Stimulated activated naive CD8-positive, alpha-beta T cell treated with anti-CD3 and anti-CD28 coated beads, Interleukin-15, Interleukin-2, amounts not matched to agents 100 ng/mL and 50 ng/mL, for 24 hours (primary cell): ENCODE results near the gene KRTAP6-2.

Experiments used
- H3K27ac Mint-ChIP-seq: one replicate; pipeline ENCODE4 v1.8.0; 2021; ENCODE audit warnings: mild to moderate bottlenecking, mixed read lengths
- H3K27me3 Mint-ChIP-seq: one replicate; pipeline ENCODE4 v1.8.0; 2021; ENCODE audit warnings: mixed read lengths
- H3K36me3 Mint-ChIP-seq: one replicate; pipeline ENCODE4 v1.8.0; 2021; ENCODE audit warnings: low read depth, mixed read lengths
- H3K4me1 Mint-ChIP-seq: one replicate; pipeline ENCODE4 v1.8.0; 2021; ENCODE audit warnings: low read depth, mixed read lengths
- H3K4me3 Mint-ChIP-seq: one replicate; pipeline ENCODE4 v1.8.0; 2021; ENCODE audit warnings: mild to moderate bottlenecking, mixed read lengths
- H3K9me3 Mint-ChIP-seq: one replicate; pipeline ENCODE4 v1.8.0; 2021; ENCODE audit warnings: mixed read lengths

Gene KRTAP6-2

GRCh38 chr21:30605968-30606367 is 7.3 kb upstream of the KRTAP6-2 start:
- no peak overlapping the region for H3K4me3 Mint-ChIP-seq
- H3K27me3 Mint-ChIP-seq, result no peaks in the 10 kb centered on the region
- no peaks in the 10 kb centered on the region for H3K36me3 Mint-ChIP-seq
- peaks cover 3% of the 10 kb centered on the region for H3K9me3 Mint-ChIP-seq
- H3K4me1 Mint-ChIP-seq, result no peaks in the 10 kb centered on the region
- no peak overlapping the region for H3K27ac Mint-ChIP-seq

- no peak within 1 kb of the TSS for H3K27ac Mint-ChIP-seq
- no peaks in the 10 kb centered on the region for H3K4me1 Mint-ChIP-seq
- no peaks in the 10 kb centered on the region for H3K36me3 Mint-ChIP-seq
- H3K4me3 Mint-ChIP-seq, result no peak within 1 kb of the TSS
- no peaks in the 10 kb centered on the region for H3K27me3 Mint-ChIP-seq
- no peaks in the 10 kb centered on the region for H3K9me3 Mint-ChIP-seq
Observed at GRCh38 chr21:30600787-30601186, 2.1 kb upstream of the KRTAP6-2 start, which contains the start of gene KRTAP22-1. KRTAP22-1 (plus strand) TSS chr21:30601087.

- H3K4me3 Mint-ChIP-seq, result no peak within 1 kb of the TSS
- no peaks in the 10 kb centered on the region for H3K4me1 Mint-ChIP-seq
- no peaks in the 10 kb centered on the region for H3K36me3 Mint-ChIP-seq
- no peaks in the 10 kb centered on the region for H3K9me3 Mint-ChIP-seq
- no peaks in the 10 kb centered on the region for H3K27me3 Mint-ChIP-seq
- H3K27ac Mint-ChIP-seq, result no peak within 1 kb of the TSS
Observed at GRCh38 chr21:30592140-30592539, 6.6 kb downstream of the KRTAP6-2 start, which contains the start of gene KRTAP6-3. KRTAP6-3 (plus strand) TSS chr21:30592440; CDS start chr21:30592446, 6 bp downstream.

- no peak within 1 kb of the TSS for H3K4me3 Mint-ChIP-seq
- H3K4me1 Mint-ChIP-seq, result no peaks in the 10 kb centered on the region
- no peak within 1 kb of the TSS for H3K27ac Mint-ChIP-seq
- no peaks in the 10 kb centered on the region for H3K9me3 Mint-ChIP-seq
- no peaks in the 10 kb centered on the region for H3K36me3 Mint-ChIP-seq
- no peaks in the 10 kb centered on the region for H3K27me3 Mint-ChIP-seq
Observed at GRCh38 chr21:30590297-30590696, 8.4 kb downstream of the KRTAP6-2 start, which contains the start of gene KRTAP22-2. KRTAP22-2 (minus strand) TSS chr21:30590397.

- Mint-ChIP-seq H3K36me3 (no peaks in the 10 kb centered on the region), H3K4me3 (no peak overlapping the region), H3K4me1 (no peaks in the 10 kb centered on the region), H3K27ac (no peak overlapping the region), H3K27me3 (no peaks in the 10 kb centered on the region), H3K9me3 (no peaks in the 10 kb centered on the region)
Observed at GRCh38 chr21:30582870-30583269, 15.8 kb downstream of the KRTAP6-2 start.

- H3K9me3 Mint-ChIP-seq, result no peaks in the 10 kb centered on the region
- no peaks in the 10 kb centered on the region for H3K4me1 Mint-ChIP-seq
- H3K27me3 Mint-ChIP-seq, result no peaks in the 10 kb centered on the region
- no peaks in the 10 kb centered on the region for H3K36me3 Mint-ChIP-seq
- no peak overlapping the region for H3K4me3 Mint-ChIP-seq
- no peak overlapping the region for H3K27ac Mint-ChIP-seq
Observed at GRCh38 chr21:30580132-30580531, 18.6 kb downstream of the KRTAP6-2 start.

GRCh38 chr21:30579346-30579745 is 19.4 kb downstream of the KRTAP6-2 start:
- Mint-ChIP-seq H3K4me3 (no peak overlapping the region), H3K9me3 (peaks cover 4% of the 10 kb centered on the region), H3K4me1 (no peaks in the 10 kb centered on the region), H3K27me3 (no peaks in the 10 kb centered on the region), H3K27ac (no peak overlapping the region), H3K36me3 (no peaks in the 10 kb centered on the region)

- Mint-ChIP-seq H3K9me3 (peaks cover 4% of the 10 kb centered on the region), H3K4me3 (no peak overlapping the region), H3K27me3 (no peaks in the 10 kb centered on the region), H3K4me1 (no peaks in the 10 kb centered on the region), H3K36me3 (no peaks in the 10 kb centered on the region), H3K27ac (no peak overlapping the region)
Observed at GRCh38 chr21:30577766-30578165, 20.9 kb downstream of the KRTAP6-2 start.

GRCh38 chr21:30567617-30568016 is 31.1 kb downstream of the KRTAP6-2 start:
- Mint-ChIP-seq H3K36me3 (no peaks in the 10 kb centered on the region), H3K9me3 (peaks cover 14% of the 10 kb centered on the region), H3K27me3 (no peaks in the 10 kb centered on the region), H3K27ac (no peak overlapping the region), H3K4me3 (no peak overlapping the region), H3K4me1 (no peaks in the 10 kb centered on the region)

GRCh38 chr21:30563630-30564029 is 35.1 kb downstream of the KRTAP6-2 start:
- Mint-ChIP-seq H3K36me3 (no peaks in the 10 kb centered on the region), H3K27me3 (no peaks in the 10 kb centered on the region), H3K4me3 (no peak overlapping the region), H3K27ac (no peak overlapping the region), H3K9me3 (peaks cover 3% of the 10 kb centered on the region), H3K4me1 (no peaks in the 10 kb centered on the region)

GRCh38 chr21:30563072-30563471 is 35.6 kb downstream of the KRTAP6-2 start:
- Mint-ChIP-seq H3K27ac (no peak overlapping the region), H3K27me3 (no peaks in the 10 kb centered on the region), H3K4me3 (no peak overlapping the region), H3K4me1 (no peaks in the 10 kb centered on the region), H3K9me3 (peaks cover 3% of the 10 kb centered on the region), H3K36me3 (no peaks in the 10 kb centered on the region)

- H3K27ac Mint-ChIP-seq, result no peak overlapping the region
- H3K4me3 Mint-ChIP-seq, result no peak overlapping the region
- no peaks in the 10 kb centered on the region for H3K36me3 Mint-ChIP-seq
- no peaks in the 10 kb centered on the region for H3K4me1 Mint-ChIP-seq
- H3K9me3 Mint-ChIP-seq, result peaks cover 3% of the 10 kb centered on the region
- H3K27me3 Mint-ChIP-seq, result no peaks in the 10 kb centered on the region
Observed at GRCh38 chr21:30561957-30562356, 36.7 kb downstream of the KRTAP6-2 start.

GRCh38 chr21:30561264-30561895 is 37.3 kb downstream of the KRTAP6-2 start, which contains the start of gene KRTAP19-7:
KRTAP19-7 (minus strand) TSS chr21:30561314; CDS start chr21:30561289, 25 bp downstream.
- no peaks in the 10 kb centered on the region for H3K36me3 Mint-ChIP-seq
- no peak within 1 kb of the TSS for H3K4me3 Mint-ChIP-seq
- no peaks in the 10 kb centered on the region for H3K27me3 Mint-ChIP-seq
- peaks cover 3% of the 10 kb centered on the region for H3K9me3 Mint-ChIP-seq
- H3K4me1 Mint-ChIP-seq, result no peaks in the 10 kb centered on the region
- H3K27ac Mint-ChIP-seq, result no peak within 1 kb of the TSS

GRCh38 chr21:30555095-30555494 is 43.6 kb downstream of the KRTAP6-2 start:
- H3K4me3 Mint-ChIP-seq, result no peak overlapping the region
- no peaks in the 10 kb centered on the region for H3K27me3 Mint-ChIP-seq
- no peaks in the 10 kb centered on the region for H3K4me1 Mint-ChIP-seq

GRCh38 chr21:30552782-30553181 is 45.9 kb downstream of the KRTAP6-2 start:
- Mint-ChIP-seq H3K36me3 (no peaks in the 10 kb centered on the region), H3K27me3 (no peaks in the 10 kb centered on the region), H3K4me3 (no peak overlapping the region), H3K4me1 (no peaks in the 10 kb centered on the region), H3K9me3 (peaks cover 8% of the 10 kb centered on the region), H3K27ac (no peak overlapping the region)

More at GRCh38 chr21:30555095-30555494, 43.6 kb downstream of the KRTAP6-2 start:
- Mint-ChIP-seq H3K9me3 (peaks cover 8% of the 10 kb centered on the region), H3K36me3 (no peaks in the 10 kb centered on the region), H3K27ac (no peak overlapping the region)
